Measurements from ENCODE around the gene RPL5.

The RPL5 gene

DNA sequence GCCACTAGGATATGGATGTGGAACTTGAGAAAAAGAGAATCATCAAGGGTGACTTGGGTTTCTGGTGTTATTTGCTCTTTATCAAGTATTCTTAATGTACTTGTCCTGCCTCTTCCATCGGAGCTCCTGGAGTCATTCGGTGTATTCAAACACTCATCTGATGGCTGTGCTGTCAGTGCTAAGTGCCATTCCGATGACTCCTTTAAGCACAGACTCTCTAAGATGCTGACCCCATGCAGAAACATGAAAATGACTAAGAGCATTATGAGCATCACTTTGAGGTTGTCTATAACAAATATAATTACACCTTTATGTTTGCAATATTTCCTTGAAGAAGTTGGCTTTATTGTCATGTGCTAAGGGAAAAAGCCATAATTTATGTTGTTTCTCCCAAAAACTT lies 11.3 kb upstream of the RPL5 start:
- Histone ChIP-seq H3K9me3 (ENCODE audit: control insufficient read depth, low read length) (no peaks in the 10 kb centered on the region), H3K27ac (ENCODE audit: low read depth, low read length, severe bottlenecking) (no peak overlapping the region), H3K36me3 (ENCODE audit: control insufficient read depth, insufficient read depth, low read length) (no peaks in the 10 kb centered on the region), H3K4me3 (ENCODE audit: extremely low read depth, insufficient read depth, low read length, poor library complexity, severe bottlenecking) (no peak overlapping the region), H3K4me1 (ENCODE audit: control insufficient read depth, insufficient read depth, low read length, poor library complexity, severe bottlenecking) (peaks cover 5% of the 10 kb centered on the region)
- whole genome bisulfite sequencing, 2 experiments (ENCODE audit: insufficient coverage in 2 of 2): 96% methylated on average over 3 of the region's 3 CpGs; no CpG with 5 or more reads in 1 of the 2 experiments

- Histone ChIP-seq H3K4me1 (ENCODE audit: control insufficient read depth, insufficient read depth, low read length, poor library complexity, severe bottlenecking) (peaks cover 5% of the 10 kb centered on the region), H3K9me3 (ENCODE audit: control insufficient read depth, low read length) (no peaks in the 10 kb centered on the region), H3K27ac (ENCODE audit: low read depth, low read length, severe bottlenecking) (peak overlapping the region; percentile 3), H3K4me3 (ENCODE audit: extremely low read depth, insufficient read depth, low read length, poor library complexity, severe bottlenecking) (no peak overlapping the region), H3K36me3 (ENCODE audit: control insufficient read depth, insufficient read depth, low read length) (no peaks in the 10 kb centered on the region)
- WGBS, 2 experiments (ENCODE audit: insufficient coverage in 2 of 2): 94% methylated on average over 2 of the region's 3 CpGs; no CpG with 5 or more reads in 1 of the 2 experiments
Observed at GRCh38 chr1:92822879-92823278, 9.0 kb upstream of the RPL5 start.

DNA sequence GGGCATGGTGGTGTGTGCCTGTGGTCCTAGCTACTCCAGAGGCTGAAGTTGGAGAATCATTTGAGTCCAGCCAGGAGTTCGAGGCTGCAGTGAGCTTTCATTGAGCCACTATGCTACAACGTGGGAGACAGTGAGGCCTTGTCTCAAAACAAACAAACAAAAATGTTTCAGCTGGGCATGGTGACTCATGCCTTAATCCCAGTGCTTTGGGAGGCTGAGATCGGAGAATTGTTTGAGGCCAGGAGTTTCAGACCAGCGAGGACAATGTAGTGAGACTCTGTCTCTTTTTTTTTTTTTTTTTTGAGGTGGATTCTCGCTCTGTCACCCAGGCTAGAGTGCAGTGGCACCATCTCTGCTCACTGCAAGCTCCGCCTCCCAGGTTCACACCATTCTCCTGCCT lies 5.0 kb upstream of the RPL5 start:
- Histone ChIP-seq H3K4me1 (ENCODE audit: control insufficient read depth, insufficient read depth, low read length, poor library complexity, severe bottlenecking) (peaks cover 5% of the 10 kb centered on the region), H3K27ac (ENCODE audit: low read depth, low read length, severe bottlenecking) (no peak overlapping the region), H3K36me3 (ENCODE audit: control insufficient read depth, insufficient read depth, low read length) (no peaks in the 10 kb centered on the region), H3K4me3 (ENCODE audit: extremely low read depth, insufficient read depth, low read length, poor library complexity, severe bottlenecking) (no peak overlapping the region), H3K9me3 (ENCODE audit: control insufficient read depth, low read length) (no peaks in the 10 kb centered on the region)
- 82 to 90% methylated on average over 2 to 3 of the region's 6 CpGs for WGBS, 2 experiments (ENCODE audit: insufficient coverage in 2 of 2)

- H3K4me3 ChIP-seq (ENCODE audit: extremely low read depth, insufficient read depth, low read length, poor library complexity, severe bottlenecking): no peak overlapping the region
- 92 to 93% methylated on average over 2 of the region's 4 CpGs for WGBS, 2 experiments (ENCODE audit: insufficient coverage in 2 of 2)
- no peaks in the 10 kb centered on the region for H3K9me3 ChIP-seq (ENCODE audit: control insufficient read depth, low read length)
- H3K4me1 ChIP-seq (ENCODE audit: control insufficient read depth, insufficient read depth, low read length, poor library complexity, severe bottlenecking): peaks cover 23% of the 10 kb centered on the region
- no peak overlapping the region for H3K27ac ChIP-seq (ENCODE audit: low read depth, low read length, severe bottlenecking)
- peaks cover 33% of the 10 kb centered on the region for H3K36me3 ChIP-seq (ENCODE audit: control insufficient read depth, insufficient read depth, low read length)
Observed at GRCh38 chr1:92831368-92831761, 475 bp upstream of the RPL5 start.

- no peaks in the 10 kb centered on the region for H3K9me3 ChIP-seq (ENCODE audit: control insufficient read depth, low read length)
- H3K4me1 ChIP-seq (ENCODE audit: control insufficient read depth, insufficient read depth, low read length, poor library complexity, severe bottlenecking): peaks cover 23% of the 10 kb centered on the region
- peaks cover 46% of the 10 kb centered on the region for H3K36me3 ChIP-seq (ENCODE audit: control insufficient read depth, insufficient read depth, low read length)
- H3K27ac ChIP-seq (ENCODE audit: low read depth, low read length, severe bottlenecking): peak overlapping the region; percentile 97
- 0 to 1% methylated on average over 16 to 17 of the region's 19 CpGs for WGBS, 2 experiments (ENCODE audit: insufficient coverage in 2 of 2)
- peak overlapping the region; percentile 97 for H3K4me3 ChIP-seq (ENCODE audit: extremely low read depth, insufficient read depth, low read length, poor library complexity, severe bottlenecking)
Observed at GRCh38 chr1:92832537-92833114, 786 bp downstream of the RPL5 start.

DNA sequence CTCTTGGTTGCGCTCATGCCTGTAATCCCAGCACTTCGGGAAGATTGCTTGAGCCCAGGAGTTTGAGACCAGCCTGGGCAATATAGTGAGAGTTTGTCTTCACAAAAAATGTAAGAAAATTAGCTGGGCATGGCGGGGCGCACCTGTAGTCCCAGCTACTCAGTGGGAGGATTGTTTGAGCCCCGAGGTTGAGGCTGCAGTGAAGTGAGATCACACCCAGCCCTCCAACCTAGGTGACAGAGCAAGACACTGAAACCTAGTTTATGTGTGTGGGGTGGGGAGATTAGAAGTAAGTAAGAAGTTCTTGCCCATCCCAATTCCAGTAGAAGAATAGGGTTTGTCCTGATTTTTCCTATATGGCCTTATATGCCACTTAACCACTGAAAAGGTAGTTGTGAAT lies 2.0 kb downstream of the RPL5 start:
- Histone ChIP-seq H3K4me1 (ENCODE audit: control insufficient read depth, insufficient read depth, low read length, poor library complexity, severe bottlenecking) (peaks cover 23% of the 10 kb centered on the region), H3K9me3 (ENCODE audit: control insufficient read depth, low read length) (no peaks in the 10 kb centered on the region), H3K4me3 (ENCODE audit: extremely low read depth, insufficient read depth, low read length, poor library complexity, severe bottlenecking) (peak overlapping the region; percentile 97), H3K36me3 (ENCODE audit: control insufficient read depth, insufficient read depth, low read length) (peaks cover 58% of the 10 kb centered on the region), H3K27ac (ENCODE audit: low read depth, low read length, severe bottlenecking) (no peak overlapping the region)
- 79 to 80% methylated on average over 2 to 4 of the region's 5 CpGs for WGBS, 2 experiments (ENCODE audit: insufficient coverage in 2 of 2)

DNA sequence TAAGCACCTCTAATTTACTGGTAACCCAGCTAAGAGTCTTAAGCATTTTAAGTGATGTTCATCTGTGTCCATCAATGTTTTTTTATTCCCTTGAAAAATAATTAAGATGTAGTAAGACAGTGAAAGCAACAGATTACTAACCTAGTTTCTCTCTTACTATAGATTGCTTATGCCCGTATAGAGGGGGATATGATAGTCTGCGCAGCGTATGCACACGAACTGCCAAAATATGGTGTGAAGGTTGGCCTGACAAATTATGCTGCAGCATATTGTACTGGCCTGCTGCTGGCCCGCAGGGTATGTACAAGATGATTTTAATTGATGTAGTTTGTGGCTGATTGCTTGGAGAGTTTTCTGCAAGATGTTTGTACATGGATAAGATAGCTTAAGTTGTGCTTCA lies 2.8 kb downstream of the RPL5 start:
- Histone ChIP-seq H3K4me1 (ENCODE audit: control insufficient read depth, insufficient read depth, low read length, poor library complexity, severe bottlenecking) (peaks cover 23% of the 10 kb centered on the region), H3K4me3 (ENCODE audit: extremely low read depth, insufficient read depth, low read length, poor library complexity, severe bottlenecking) (peak overlapping the region; percentile 97), H3K27ac (ENCODE audit: low read depth, low read length, severe bottlenecking) (no peak overlapping the region), H3K36me3 (ENCODE audit: control insufficient read depth, insufficient read depth, low read length) (peaks cover 65% of the 10 kb centered on the region), H3K9me3 (ENCODE audit: control insufficient read depth, low read length) (no peaks in the 10 kb centered on the region)
- 92 to 98% methylated on average over 2 to 5 of the region's 5 CpGs for WGBS, 2 experiments (ENCODE audit: insufficient coverage in 2 of 2)

GRCh38 chr1:92837062-92837461 lies 5.2 kb downstream of the RPL5 start:
- WGBS, 2 experiments (ENCODE audit: insufficient coverage in 2 of 2): no CpG with 5 or more reads among the region's 2 CpGs
- H3K27ac ChIP-seq (ENCODE audit: low read depth, low read length, severe bottlenecking): no peak overlapping the region
- H3K4me3 ChIP-seq (ENCODE audit: extremely low read depth, insufficient read depth, low read length, poor library complexity, severe bottlenecking): no peak overlapping the region
- peaks cover 19% of the 10 kb centered on the region for H3K4me1 ChIP-seq (ENCODE audit: control insufficient read depth, insufficient read depth, low read length, poor library complexity, severe bottlenecking)
- H3K36me3 ChIP-seq (ENCODE audit: control insufficient read depth, insufficient read depth, low read length): peaks cover 90% of the 10 kb centered on the region
- no peaks in the 10 kb centered on the region for H3K9me3 ChIP-seq (ENCODE audit: control insufficient read depth, low read length)

- Histone ChIP-seq H3K4me1 (ENCODE audit: control insufficient read depth, insufficient read depth, low read length, poor library complexity, severe bottlenecking) (peaks cover 18% of the 10 kb centered on the region), H3K9me3 (ENCODE audit: control insufficient read depth, low read length) (no peaks in the 10 kb centered on the region), H3K27ac (ENCODE audit: low read depth, low read length, severe bottlenecking) (no peak overlapping the region), H3K4me3 (ENCODE audit: extremely low read depth, insufficient read depth, low read length, poor library complexity, severe bottlenecking) (no peak overlapping the region), H3K36me3 (ENCODE audit: control insufficient read depth, insufficient read depth, low read length) (peaks cover 99% of the 10 kb centered on the region)
- 67% methylated on average over 1 of the region's 1 CpG; no CpG with 5 or more reads in 1 of the 2 experiments for WGBS, 2 experiments (ENCODE audit: insufficient coverage in 2 of 2)
Observed at GRCh38 chr1:92838519-92838918, 6.7 kb downstream of the RPL5 start.

DNA sequence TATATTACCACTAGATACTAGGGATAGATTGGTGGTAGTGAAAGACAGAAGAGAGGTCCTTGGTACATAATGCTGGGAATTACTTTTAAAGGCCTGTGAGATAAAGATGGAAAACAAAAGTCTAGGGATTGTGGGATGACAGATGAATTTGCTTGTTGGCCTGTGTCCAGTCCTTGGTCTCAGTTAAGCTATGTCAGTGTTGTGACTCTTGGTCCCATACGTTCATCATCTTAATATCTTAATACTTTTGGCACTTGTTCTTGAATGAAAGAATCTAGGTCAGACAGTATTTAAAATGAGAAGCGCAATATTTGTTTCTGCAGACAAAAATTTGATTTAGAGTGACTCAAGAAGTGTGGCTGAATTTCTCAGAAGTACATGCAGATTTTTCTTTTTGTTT lies 7.6 kb downstream of the RPL5 start:
- Histone ChIP-seq H3K4me1 (ENCODE audit: control insufficient read depth, insufficient read depth, low read length, poor library complexity, severe bottlenecking) (peaks cover 9% of the 10 kb centered on the region), H3K36me3 (ENCODE audit: control insufficient read depth, insufficient read depth, low read length) (peaks cover 99% of the 10 kb centered on the region)
- WGBS, 2 experiments (ENCODE audit: insufficient coverage in 2 of 2): 100% methylated on average over 1 of the region's 2 CpGs

DNA sequence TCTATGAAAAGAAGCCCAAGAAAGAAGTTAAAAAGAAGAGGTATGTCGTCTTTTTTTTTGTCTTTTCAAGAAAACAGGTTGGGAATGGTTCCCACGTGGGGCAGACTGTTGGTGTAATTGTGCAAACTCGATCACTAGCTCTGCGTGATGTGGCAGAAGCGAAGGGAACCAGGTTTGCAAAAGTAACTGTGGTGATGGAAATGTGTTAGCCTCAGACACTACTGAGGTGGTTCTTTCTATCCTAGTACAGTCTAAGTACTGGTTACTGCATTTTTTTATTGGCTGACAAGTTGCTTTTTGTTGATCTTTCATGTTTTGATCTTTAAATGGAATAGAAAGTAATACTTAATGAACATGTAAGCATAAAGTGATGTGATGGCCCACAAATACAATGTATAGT lies 8.8 kb downstream of the RPL5 start:
- no peaks in the 10 kb centered on the region for H3K9me3 ChIP-seq (ENCODE audit: control insufficient read depth, low read length)
- WGBS, 2 experiments (ENCODE audit: insufficient coverage in 2 of 2): 89 to 100% methylated on average over 1 to 5 of the region's 5 CpGs
- H3K4me1 ChIP-seq (ENCODE audit: control insufficient read depth, insufficient read depth, low read length, poor library complexity, severe bottlenecking): peaks cover 6% of the 10 kb centered on the region
- no peak overlapping the region for H3K4me3 ChIP-seq (ENCODE audit: extremely low read depth, insufficient read depth, low read length, poor library complexity, severe bottlenecking)
- H3K27ac ChIP-seq (ENCODE audit: low read depth, low read length, severe bottlenecking): no peak overlapping the region
- H3K36me3 ChIP-seq (ENCODE audit: control insufficient read depth, insufficient read depth, low read length): peaks cover 89% of the 10 kb centered on the region

More for the DNA sequence above, 7.6 kb downstream of the RPL5 start:
- H3K4me3 ChIP-seq (ENCODE audit: extremely low read depth, insufficient read depth, low read length, poor library complexity, severe bottlenecking): no peak overlapping the region
- no peak overlapping the region for H3K27ac ChIP-seq (ENCODE audit: low read depth, low read length, severe bottlenecking)
- H3K9me3 ChIP-seq (ENCODE audit: control insufficient read depth, low read length): no peaks in the 10 kb centered on the region
